LNCAP (cell line): ENCODE measurements around the gene ACER1.

Experiments used
- CTCF ChIP-seq: fragments of 450-650 bp; IDR thresholded peaks from 2 replicates; pipeline ENCODE4 v1.5.1; 2017; ENCODE audit warnings: mild to moderate bottlenecking

The ACER1 gene

GRCh38 chr19:6271251-6271650 is 62.2 kb downstream of the ACER1 start:
- peak; percentile 23; the same call in 1 of the 2 replicates for TF ChIP-seq CTCF

GRCh38 chr19:6270822-6271221 is 62.6 kb downstream of the ACER1 start:
- no peak for TF ChIP-seq CTCF

- no peak for TF ChIP-seq CTCF
Observed at GRCh38 chr19:6270076-6270745, 63.2 kb downstream of the ACER1 start.

GRCh38 chr19:6269101-6269886 is 64.1 kb downstream of the ACER1 start:
- TF ChIP-seq CTCF: no peak

- no peak for TF ChIP-seq CTCF
Observed at GRCh38 chr19:6268382-6268771, 65.0 kb downstream of the ACER1 start.

- no peak for TF ChIP-seq CTCF
Observed at GRCh38 chr19:6267552-6268381, 65.6 kb downstream of the ACER1 start.

- no peak for TF ChIP-seq CTCF
Observed at GRCh38 chr19:6264803-6265202, 68.6 kb downstream of the ACER1 start.
